ENCODE results near the gene STX1B.
"Not testable (repeated sequence)": the region's sequence is repeated elsewhere in the genome, so short reads cannot be mapped to it uniquely, and the experiment has no call there.

The STX1B gene

GRCh38 chr16:30949650-30950515 lies 60.6 kb downstream of the STX1B start:
- FAIRE-seq, result no peak

GRCh38 chr16:30948667-30949649 lies 61.5 kb downstream of the STX1B start, which contains the start of gene ORAI3:
Gene ORAI3, plus strand, starts transcription at chr16:30949068. Its CDS starts 222 bp downstream, at chr16:30949290.
- FAIRE-seq, result no peak

GRCh38 chr16:30947859-30948666 lies 62.4 kb downstream of the STX1B start:
- no peak for FAIRE-seq

GRCh38 chr16:30947541-30947858 lies 62.9 kb downstream of the STX1B start:
- no peak for FAIRE-seq

- no peak for FAIRE-seq
Observed at GRCh38 chr16:30946671-30947540, 63.5 kb downstream of the STX1B start.

GRCh38 chr16:30944352-30944751 lies 66.1 kb downstream of the STX1B start:
- no peak for FAIRE-seq

- no peak for FAIRE-seq
Observed at GRCh38 chr16:30942426-30942806, 68.0 kb downstream of the STX1B start.

GRCh38 chr16:30941600-30942425 lies 68.6 kb downstream of the STX1B start:
- FAIRE-seq, result no peak

- not testable (repeated sequence) for FAIRE-seq
Observed at GRCh38 chr16:30939571-30939970, 70.9 kb downstream of the STX1B start.
